ENCODE data around the gene FAM136A. TPM values are rescaled to one million over a fixed set of nuclear protein-coding genes. Genes with fewer than 3 reads are reported as not detected.
"Not testable (repeated sequence)": the region's sequence is repeated elsewhere in the genome, so short reads cannot be mapped to it uniquely, and the experiment has no call there.

FAM136A gene
- total RNA-seq, 2 experiments from 2014 or later = 63.0 to 68.9 TPM

GRCh38 chr2:70303186-70303585 lies 1.3 kb upstream of the FAM136A start:
- peaks cover 32% of the 10 kb centered on the region for H3K4me1 Mint-ChIP-seq (ENCODE audit: low read depth)
- DNase-seq = no peak
- intact Hi-C loops (cut with micrococcal nuclease) = loop anchor here (5.0 to 10.0 kb wide), 3 partner anchors 312 to 391 kb away; no protein-coding TSS in a partner anchor
- no peaks in the 10 kb centered on the region for H3K27me3 Mint-ChIP-seq
- peaks cover 25% of the 10 kb centered on the region for H3K36me3 Mint-ChIP-seq (ENCODE audit: low read depth)
- no peak overlapping the region for H3K27ac Mint-ChIP-seq
- TF ChIP-seq, protein P1, sequence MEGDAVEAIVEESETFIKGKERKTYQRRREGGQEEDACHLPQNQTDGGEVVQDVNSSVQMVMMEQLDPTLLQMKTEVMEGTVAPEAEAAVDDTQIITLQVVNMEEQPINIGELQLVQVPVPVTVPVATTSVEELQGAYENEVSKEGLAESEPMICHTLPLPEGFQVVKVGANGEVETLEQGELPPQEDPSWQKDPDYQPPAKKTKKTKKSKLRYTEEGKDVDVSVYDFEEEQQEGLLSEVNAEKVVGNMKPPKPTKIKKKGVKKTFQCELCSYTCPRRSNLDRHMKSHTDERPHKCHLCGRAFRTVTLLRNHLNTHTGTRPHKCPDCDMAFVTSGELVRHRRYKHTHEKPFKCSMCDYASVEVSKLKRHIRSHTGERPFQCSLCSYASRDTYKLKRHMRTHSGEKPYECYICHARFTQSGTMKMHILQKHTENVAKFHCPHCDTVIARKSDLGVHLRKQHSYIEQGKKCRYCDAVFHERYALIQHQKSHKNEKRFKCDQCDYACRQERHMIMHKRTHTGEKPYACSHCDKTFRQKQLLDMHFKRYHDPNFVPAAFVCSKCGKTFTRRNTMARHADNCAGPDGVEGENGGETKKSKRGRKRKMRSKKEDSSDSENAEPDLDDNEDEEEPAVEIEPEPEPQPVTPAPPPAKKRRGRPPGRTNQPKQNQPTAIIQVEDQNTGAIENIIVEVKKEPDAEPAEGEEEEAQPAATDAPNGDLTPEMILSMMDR (IDR thresholded peaks at IDR 0.05) = no peak
- no peak overlapping the region for H3K4me3 Mint-ChIP-seq
- POLR2A ChIA-PET = interaction anchor here (1.6 to 2.6 kb wide), 2 partner anchors 10 to 112 kb away, joined by 3 to 11 read pairs; partner anchors contain the start of genes C2orf42 and SNRPG
- H3K9me3 Mint-ChIP-seq = no peaks in the 10 kb centered on the region
- no peak for ATAC-seq
- CTCF ChIA-PET = interaction anchor here (1.1 to 5.7 kb wide), 17 partner anchors 10 to 645 kb away, joined by 3 to 98 read pairs (median 9); partner anchors contain the start of gene SNRPG

DNA sequence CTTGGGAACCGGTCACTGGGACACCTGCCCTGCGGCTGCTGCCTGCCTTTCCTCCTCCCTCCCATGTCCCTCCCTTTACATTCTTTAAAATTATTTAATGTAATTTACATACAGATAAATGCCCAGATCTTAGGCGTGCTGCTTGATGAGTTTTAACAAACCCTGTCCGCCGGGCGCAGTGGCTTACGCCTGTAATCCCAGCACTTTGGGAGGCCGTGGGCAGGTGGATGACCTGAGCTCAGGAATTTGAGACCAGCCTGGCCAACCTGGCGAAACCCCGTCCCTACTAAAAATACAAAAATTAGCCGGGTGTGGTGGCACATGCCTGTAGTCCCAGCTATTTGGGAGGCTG lies 304 bp upstream of the FAM136A start:
- Mint-ChIP-seq H3K4me1 (ENCODE audit: low read depth) (peaks cover 33% of the 10 kb centered on the region), H3K36me3 (ENCODE audit: low read depth) (peaks cover 30% of the 10 kb centered on the region), H3K4me3 (peak overlapping the region; percentile 93)
- CTCF ChIA-PET = interaction anchor here (0.7 to 5.7 kb wide), 26 partner anchors 9 to 646 kb away, joined by 3 to 98 read pairs (median 4); partner anchors contain the start of genes C2orf42, PCYOX1 and SNRPG
- not testable (repeated sequence) for H3K9me3 Mint-ChIP-seq, DNase-seq, H3K27ac Mint-ChIP-seq, H3K27me3 Mint-ChIP-seq, ATAC-seq
- intact Hi-C loops (cut with micrococcal nuclease) = loop anchor here (5.0 to 10.0 kb wide), 3 partner anchors 313 to 390 kb away; no protein-coding TSS in a partner anchor
- POLR2A ChIA-PET = interaction anchor here (0.8 to 2.6 kb wide), 5 partner anchors 9 to 388 kb away, joined by 3 to 13 read pairs (median 9); partner anchors contain the start of genes C2orf42, MXD1, PCYOX1 and SNRPG

GRCh38 chr2:70300771-70301343 lies 1.0 kb downstream of the FAM136A start:
- intact Hi-C loops (cut with micrococcal nuclease) = loop anchor here (5.0 to 10.0 kb wide), 3 partner anchors 314 to 389 kb away; no protein-coding TSS in a partner anchor
- H3K27me3 Mint-ChIP-seq = no peaks in the 10 kb centered on the region
- TF ChIP-seq, protein P1 (IDR thresholded peaks at IDR 0.05) = peak; percentile 29
- ATAC-seq (no peak), DNase-seq (no peak)
- CTCF ChIA-PET = interaction anchor here (0.8 to 4.9 kb wide), 19 partner anchors 8 to 576 kb away, joined by 3 to 31 read pairs (median 4); partner anchors contain the start of genes C2orf42, PCYOX1, SNRNP27 and SNRPG
- no peaks in the 10 kb centered on the region for H3K9me3 Mint-ChIP-seq
- H3K4me3 Mint-ChIP-seq = peak overlapping the region; percentile 93
- peaks cover 37% of the 10 kb centered on the region for H3K4me1 Mint-ChIP-seq (ENCODE audit: low read depth)
- POLR2A ChIA-PET = interaction anchor here (0.6 to 2.6 kb wide), 6 partner anchors 7 to 545 kb away, joined by 3 to 13 read pairs (median 6); partner anchors contain the start of genes C2orf42, MXD1, PCYOX1 and SNRPG
- peak overlapping the region; percentile 97 for H3K27ac Mint-ChIP-seq
- peaks cover 39% of the 10 kb centered on the region for H3K36me3 Mint-ChIP-seq (ENCODE audit: low read depth)

GRCh38 chr2:70297828-70298227 lies 4.0 kb downstream of the FAM136A start:
- DNase-seq; H3K9me3 Mint-ChIP-seq; ATAC-seq; CTCF ChIA-PET; H3K4me3 Mint-ChIP-seq; H3K27me3 Mint-ChIP-seq; intact Hi-C loops (cut with micrococcal nuclease): not testable (repeated sequence)
- POLR2A ChIA-PET = interaction anchor here (1.0 kb wide), 1 partner anchor 49 kb away, joined by 3 read pairs; the partner anchor contains the start of gene TIA1
- Mint-ChIP-seq H3K27ac (peak overlapping the region; percentile 32), H3K36me3 (ENCODE audit: low read depth) (peaks cover 46% of the 10 kb centered on the region), H3K4me1 (ENCODE audit: low read depth) (peaks cover 34% of the 10 kb centered on the region)

GRCh38 chr2:70283500-70284191 lies 18.2 kb downstream of the FAM136A start:
- CTCF ChIA-PET = interaction anchor here (1.0 to 1.2 kb wide), 5 partner anchors 9 to 410 kb away, joined by 3 to 4 read pairs (median 3); partner anchors contain the start of gene SNRPG

More at GRCh38 chr2:70283500-70284191, 18.2 kb downstream of the FAM136A start:
- H3K4me1 Mint-ChIP-seq (ENCODE audit: low read depth) = peaks cover 45% of the 10 kb centered on the region
- no peaks in the 10 kb centered on the region for H3K9me3 Mint-ChIP-seq
- H3K36me3 Mint-ChIP-seq (ENCODE audit: low read depth) = peaks cover 66% of the 10 kb centered on the region
- intact Hi-C loops (cut with micrococcal nuclease) = no loop called here
- H3K4me3 Mint-ChIP-seq = no peak overlapping the region
- no peak for ATAC-seq
- no peaks in the 10 kb centered on the region for H3K27me3 Mint-ChIP-seq
- POLR2A ChIA-PET = interaction anchor here (0.9 to 4.0 kb wide), 3 partner anchors 10 to 390 kb away, joined by 3 to 27 read pairs (median 4); partner anchors contain the start of genes SNRNP27 and SNRPG
- H3K27ac Mint-ChIP-seq = peak overlapping the region; percentile 38
- TF ChIP-seq, protein P1 (IDR thresholded peaks at IDR 0.05) = no peak
- no peak for DNase-seq

Measured in activated CD8-positive, alpha-beta T cell treated with anti-CD3 and anti-CD28 coated beads for 36 hours (primary cell).